K562 (cell line): ENCODE data around the gene CAMK2A. TPM values are rescaled to one million over a fixed set of nuclear protein-coding genes. Genes with fewer than 3 reads are reported as not detected.

Source experiments
- ATAC-seq: fragments of 200-7000 bp; cut with Tn5 transposase; 3 replicates; pipeline ENCODE4 v1.9.1; 2020; ENCODE audit warnings: moderate library complexity
- BruUV-seq: library from RNA; stranded (reverse); fragments of 400-500 nt; replicated peaks from 2 replicates; lab custom pipeline; 2021; lab: Mats Ljungman, UMichigan
- CTCF ChIA-PET: fragments of 300-600 bp; formaldehyde crosslinking; extraction: SDS; loops from one replicate; lab custom pipeline; 2021; ENCODE audit warnings: low intra/inter-chr PET ratio; lab: Yijun Ruan, JAX
- POLR2A ChIA-PET: fragments of 300-600, 350-650 bp; sonication (Branson Sonifier 250); formaldehyde crosslinking; extraction: SDS; loops from one replicate; lab custom pipeline; 2021; ENCODE audit warnings: antibody characterized with exemption, inconsistent platforms; lab: Yijun Ruan, JAX
- DNase-seq, 4 experiments: peaks; one replicate each; pipeline versions ENCODE4 v3.0.0 to v3.0.0-alpha.2; 2011 to 2018; ENCODE audit warnings: low spot score in 3 of 4, mixed read lengths in 3 of 4; ENCODE audit errors: extremely low read depth in 1 of 4
- FAIRE-seq: peaks from 2 replicates; lab custom pipeline; 2011; peaks lifted over from hg19 to GRCh38; lab: Jason Lieb, UNC
- H2AFZ ChIP-seq: 2 replicates; pipeline ENCODE4 v1.6.0; 2011; ENCODE audit warnings: low read depth, low read length, control low read depth, inconsistent platforms
- H3K27ac ChIP-seq: fragments of 200-600 bp; 3 replicates; pipeline ENCODE4 v1.8.0; 2011; ENCODE audit warnings: low read depth, mild to moderate bottlenecking, control low read depth, inconsistent platforms, low read length, moderate library complexity, mixed read lengths; ENCODE audit errors: extremely low read depth
- H3K27me3 ChIP-seq, 2 experiments: fragments of 300-600 bp in 1 of 2; 2 replicates in 1 of 2; 3 replicates in 1 of 2; pipeline versions ENCODE4 v1.6.0 to v1.8.0; 2011; ENCODE audit warnings: inconsistent platforms in 2 of 2, low read length in 2 of 2, mild to moderate bottlenecking in 1 of 2, mixed read lengths in 1 of 2, moderate library complexity in 1 of 2; ENCODE audit not compliant: control insufficient read depth in 2 of 2, insufficient read depth in 2 of 2
- H3K36me3 ChIP-seq: fragments of 300-600 bp; 3 replicates; pipeline ENCODE4 v1.8.0; 2011; ENCODE audit warnings: mild to moderate bottlenecking, low read length, inconsistent platforms; ENCODE audit not compliant: control insufficient read depth, insufficient read depth
- H3K4me1 ChIP-seq, 2 experiments: fragments of 200-600 bp in 1 of 2; replicated peaks in 1 of 2; 2 replicates in 1 of 2; 3 replicates in 1 of 2; pipeline versions ENCODE4 v1.5.1 to v1.8.0; 2011; ENCODE audit warnings: inconsistent platforms in 2 of 2, low read length in 2 of 2, mild to moderate bottlenecking in 1 of 2, mixed read lengths in 1 of 2, moderate library complexity in 1 of 2; ENCODE audit not compliant: control insufficient read depth in 2 of 2, insufficient read depth in 2 of 2
- H3K4me2 ChIP-seq: 2 replicates; pipeline ENCODE4 v1.6.1; 2011; ENCODE audit warnings: low read length, control low read depth, inconsistent platforms, mixed read lengths; ENCODE audit not compliant: insufficient read depth
- H3K4me3 ChIP-seq: fragments of 200-600 bp; sonication (generic), shearing (Covaris generic); 2 replicates; pipeline ENCODE4 v1.5.1; 2016; ENCODE audit warnings: control low read depth, inconsistent platforms
- H3K79me2 ChIP-seq: fragments of 200-600 bp; 3 replicates; pipeline ENCODE4 v1.8.0; 2011; ENCODE audit warnings: low read length, inconsistent platforms; ENCODE audit not compliant: control insufficient read depth, insufficient read depth
- H3K9ac ChIP-seq, 2 experiments: 2 replicates each; pipeline versions ENCODE4 v1.6.0 to v1.6.1; 2011; ENCODE audit warnings: low read depth in 2 of 2, low read length in 2 of 2, control low read depth in 1 of 2, inconsistent platforms in 1 of 2, mild to moderate bottlenecking in 1 of 2, mixed read lengths in 1 of 2; ENCODE audit not compliant: insufficient read depth in 1 of 2
- H3K9me1 ChIP-seq: one replicate; pipeline ENCODE4 v1.6.0; 2011; ENCODE audit warnings: inconsistent platforms, mild to moderate bottlenecking, low read length, moderate library complexity; ENCODE audit not compliant: control insufficient read depth, insufficient read depth
- H3K9me3 ChIP-seq: replicated peaks from 2 replicates; pipeline ENCODE4 v1.5.1; 2011; ENCODE audit warnings: low read depth, low read length, inconsistent platforms; ENCODE audit not compliant: control insufficient read depth, insufficient read depth
- H4K20me1 ChIP-seq: replicated peaks from 2 replicates; pipeline ENCODE4 v1.6.1; 2011; ENCODE audit warnings: low read length, inconsistent platforms, mixed read lengths; ENCODE audit not compliant: control insufficient read depth, insufficient read depth
- DACH1 ChIP-seq: fragments of 450-650 bp; IDR thresholded peaks from 2 replicates; pipeline ENCODE4 v1.6.1; 2018; ENCODE audit not compliant: partially characterized antibody
- NR2C2 ChIP-seq, 2 experiments: fragments of 200-800 bp in 1 of 2; sonication (Bioruptor generic) in 1 of 2; sonication (generic) in 1 of 2; formaldehyde crosslinking in 1 of 2; IDR thresholded peaks; 2 replicates each; pipeline versions ENCODE4 v1.6.1 to v1.8.0; 2016 to 2022; ENCODE audit warnings: mild to moderate bottlenecking in 1 of 2, missing compliant biosample characterization in 1 of 2, missing genetic modification characterization in 1 of 2, missing genetic modification reagents in 1 of 2
- PHB2 ChIP-seq: fragments of 450-650 bp; IDR thresholded peaks from 2 replicates; pipeline ENCODE4 v1.6.1; 2017; ENCODE audit warnings: low read depth
- PRMT5 ChIP-seq: sonication (generic); formaldehyde crosslinking; IDR thresholded peaks from 2 replicates; pipeline ENCODE4 v1.5.0; 2020; ENCODE audit warnings: missing genetic modification reagents
- SIRT6 ChIP-seq: IDR thresholded peaks from one replicate; pipeline ENCODE4 v1.6.1; 2012; ENCODE audit warnings: low read depth, mild to moderate bottlenecking, control low read depth, inconsistent platforms, low read length, moderate library complexity
- ZFX ChIP-seq: sonication (generic); formaldehyde crosslinking; IDR thresholded peaks from 2 replicates; pipeline ENCODE4 v1.8.0; 2022; ENCODE audit warnings: mild to moderate bottlenecking, missing genetic modification reagents, moderate library complexity
- ZSCAN29 ChIP-seq: fragments of 450-650 bp; IDR thresholded peaks from 2 replicates; pipeline ENCODE4 v1.6.1; 2017
- WGBS: fragments of 100-300 bp; shearing (Covaris generic); methylation state at CpG from one replicate; pipeline ENCODE4 v1.1.6; 2016; ENCODE audit warnings: low coverage, mixed read lengths; ENCODE audit not compliant: insufficient coverage; ENCODE audit errors: missing lambda C conversion rate; 5-methylcytosine and 5-hydroxymethylcytosine counted together
- in situ Hi-C: fragments of 300-500 bp; cut with MboI; formaldehyde crosslinking; loops from 4 replicates; pipeline ENCODE4 v1.15.0; 2018; ENCODE audit warnings: inconsistent platforms, mixed read lengths
- intact Hi-C: fragments of 100-400 bp; cut with micrococcal nuclease; formaldehyde crosslinking; loops from 2 replicates; pipeline ENCODE4 v1.14.2; 2022
- polyA plus RNA-seq, 8 experiments: library from polyadenylated mRNA; depleted of rRNA in 4 of 8; stranded (reverse) in 5 of 8; unstranded in 3 of 8; fragments of >200 nt; fragmentation: Nextera tagmentation in 2 of 8; fragmentation: Illumina TruSeq in 1 of 8; extraction: Ambion mirVana in 2 of 8; extraction: Trizol in 1 of 8; gene quantifications; 2 replicates each; pipeline versions ENCODE4 v1.2.1 to v1.2.3, GENCODE V29; 2011 to 2014; ENCODE audit warnings: inconsistent platforms in 1 of 8, missing spikeins in 1 of 8
- total RNA-seq, 7 experiments: library from RNA; depleted of rRNA in 6 of 7; stranded (reverse); fragments of >200 nt in 6 of 7; fragmentation: Illumina TruSeq in 2 of 7; extraction: Trizol in 2 of 7; gene quantifications; 2 replicates each; pipeline versions ENCODE4 v1.2.1 to v1.2.3, GENCODE V29; 2011 to 2021; ENCODE audit warnings: low replicate concordance in 1 of 7
- TF ChIP-seq, protein P1 (sequence below): sonication (generic); formaldehyde crosslinking; IDR thresholded peaks from 2 replicates; pipeline ENCODE4 v1.8.0; 2023; ENCODE audit warnings: mild to moderate bottlenecking, missing genetic modification reagents
- TF ChIP-seq, protein P2 (sequence below): fragments of 250-450 bp; sonication (Bioruptor Pico); IDR thresholded peaks from 2 replicates; pipeline ENCODE4 v1.8.0; 2022; ENCODE audit warnings: moderate library complexity, mild to moderate bottlenecking, inconsistent platforms

CAMK2A gene
- total and polyA plus RNA-seq, 9 of the 15 experiments (the other 6 are each of a cell fraction or from before 2014, with no cell fraction given) = 0.01 to 0.18 (median 0.04) TPM; not detected in 6

DNA sequence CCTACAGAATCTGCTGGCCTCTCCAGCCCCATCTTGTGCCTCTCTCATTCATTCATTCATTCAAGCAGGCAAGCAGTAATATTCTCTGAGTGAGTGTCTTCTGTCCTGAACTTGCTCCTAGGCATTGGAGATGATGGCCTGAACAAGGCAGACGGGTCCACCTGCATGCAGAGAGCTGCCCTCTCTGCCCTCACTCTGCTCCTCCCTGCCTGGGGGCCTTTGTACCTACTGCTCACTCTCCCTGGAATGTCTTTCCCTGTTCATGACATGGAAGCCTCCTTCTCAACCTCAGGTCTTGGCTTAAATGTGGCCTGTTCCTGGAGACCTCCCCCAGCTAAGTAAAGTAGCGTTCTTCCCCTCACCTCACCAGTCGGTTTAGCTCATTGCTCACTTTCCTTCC, 116.4 kb downstream of the CAMK2A start:
- 4% methylated on average over 3 of the region's 3 CpGs for WGBS
- Histone ChIP-seq H3K4me1 (peaks cover 0 to 2% of the 10 kb centered on the region in 2 experiments; a peak in 2 of 5 replicates), H3K4me3 (no peak overlapping the region), H3K27ac (no peak overlapping the region), H3K36me3 (no peaks in the 10 kb centered on the region), H3K79me2 (no peaks in the 10 kb centered on the region), H3K27me3 (peaks cover 26 to 66% of the 10 kb centered on the region in 2 experiments), H3K9me3 (no peaks in the 10 kb centered on the region), H3K9ac (no peak overlapping the region), H2AFZ (no peak overlapping the region), H3K4me2 (no peak overlapping the region), H3K9me1 (no peaks in the 10 kb centered on the region), H4K20me1 (peaks cover 3% of the 10 kb centered on the region; the same call in 1 of the 2 replicates)
- in situ Hi-C loops = no loop called here
- ATAC-seq = no peak
- ChIA-PET CTCF (no interaction called here), POLR2A (interaction anchor here (1.2 kb wide), 1 partner anchor 9 kb away, joined by 5 read pairs; no protein-coding TSS in a partner anchor)
- BruUV-seq = no TSS peak
- intact Hi-C loops = no loop called here
- no peak for FAIRE-seq
- no peak for DNase-seq
- TF ChIP-seq, protein P1, sequence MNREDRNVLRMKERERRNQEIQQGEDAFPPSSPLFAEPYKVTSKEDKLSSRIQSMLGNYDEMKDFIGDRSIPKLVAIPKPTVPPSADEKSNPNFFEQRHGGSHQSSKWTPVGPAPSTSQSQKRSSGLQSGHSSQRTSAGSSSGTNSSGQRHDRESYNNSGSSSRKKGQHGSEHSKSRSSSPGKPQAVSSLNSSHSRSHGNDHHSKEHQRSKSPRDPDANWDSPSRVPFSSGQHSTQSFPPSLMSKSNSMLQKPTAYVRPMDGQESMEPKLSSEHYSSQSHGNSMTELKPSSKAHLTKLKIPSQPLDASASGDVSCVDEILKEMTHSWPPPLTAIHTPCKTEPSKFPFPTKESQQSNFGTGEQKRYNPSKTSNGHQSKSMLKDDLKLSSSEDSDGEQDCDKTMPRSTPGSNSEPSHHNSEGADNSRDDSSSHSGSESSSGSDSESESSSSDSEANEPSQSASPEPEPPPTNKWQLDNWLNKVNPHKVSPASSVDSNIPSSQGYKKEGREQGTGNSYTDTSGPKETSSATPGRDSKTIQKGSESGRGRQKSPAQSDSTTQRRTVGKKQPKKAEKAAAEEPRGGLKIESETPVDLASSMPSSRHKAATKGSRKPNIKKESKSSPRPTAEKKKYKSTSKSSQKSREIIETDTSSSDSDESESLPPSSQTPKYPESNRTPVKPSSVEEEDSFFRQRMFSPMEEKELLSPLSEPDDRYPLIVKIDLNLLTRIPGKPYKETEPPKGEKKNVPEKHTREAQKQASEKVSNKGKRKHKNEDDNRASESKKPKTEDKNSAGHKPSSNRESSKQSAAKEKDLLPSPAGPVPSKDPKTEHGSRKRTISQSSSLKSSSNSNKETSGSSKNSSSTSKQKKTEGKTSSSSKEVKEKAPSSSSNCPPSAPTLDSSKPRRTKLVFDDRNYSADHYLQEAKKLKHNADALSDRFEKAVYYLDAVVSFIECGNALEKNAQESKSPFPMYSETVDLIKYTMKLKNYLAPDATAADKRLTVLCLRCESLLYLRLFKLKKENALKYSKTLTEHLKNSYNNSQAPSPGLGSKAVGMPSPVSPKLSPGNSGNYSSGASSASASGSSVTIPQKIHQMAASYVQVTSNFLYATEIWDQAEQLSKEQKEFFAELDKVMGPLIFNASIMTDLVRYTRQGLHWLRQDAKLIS (CRISPR knock-in tag) = no peak
- TF ChIP-seq PHB2 (no peak), ZFX (CRISPR knock-in tag) (no peak), NR2C2 (CRISPR knock-in tag; IDR thresholded peaks at IDR 0.05) (no peak), NR2C2 (tag; IDR thresholded peaks at IDR 0.05) (no peak), SIRT6 (no peak), ZSCAN29 (no peak), DACH1 (no peak), PRMT5 (CRISPR knock-in tag) (no peak)
- TF ChIP-seq, protein P2, sequence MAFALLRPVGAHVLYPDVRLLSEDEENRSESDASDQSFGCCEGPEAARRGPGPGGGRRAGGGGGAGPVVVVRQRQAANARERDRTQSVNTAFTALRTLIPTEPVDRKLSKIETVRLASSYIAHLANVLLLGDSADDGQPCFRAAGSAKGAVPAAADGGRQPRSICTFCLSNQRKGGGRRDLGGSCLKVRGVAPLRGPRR (CRISPR knock-in tag) = no peak
